ENCODE results near the gene NUP85. TPM values are rescaled to one million over a fixed set of nuclear protein-coding genes. Genes with fewer than 3 reads are reported as not detected.

NUP85 gene
- total and polyA plus RNA-seq, 2 of the 4 experiments (the other 2 are of a cell fraction): 29.4 to 54.4 TPM

DNA sequence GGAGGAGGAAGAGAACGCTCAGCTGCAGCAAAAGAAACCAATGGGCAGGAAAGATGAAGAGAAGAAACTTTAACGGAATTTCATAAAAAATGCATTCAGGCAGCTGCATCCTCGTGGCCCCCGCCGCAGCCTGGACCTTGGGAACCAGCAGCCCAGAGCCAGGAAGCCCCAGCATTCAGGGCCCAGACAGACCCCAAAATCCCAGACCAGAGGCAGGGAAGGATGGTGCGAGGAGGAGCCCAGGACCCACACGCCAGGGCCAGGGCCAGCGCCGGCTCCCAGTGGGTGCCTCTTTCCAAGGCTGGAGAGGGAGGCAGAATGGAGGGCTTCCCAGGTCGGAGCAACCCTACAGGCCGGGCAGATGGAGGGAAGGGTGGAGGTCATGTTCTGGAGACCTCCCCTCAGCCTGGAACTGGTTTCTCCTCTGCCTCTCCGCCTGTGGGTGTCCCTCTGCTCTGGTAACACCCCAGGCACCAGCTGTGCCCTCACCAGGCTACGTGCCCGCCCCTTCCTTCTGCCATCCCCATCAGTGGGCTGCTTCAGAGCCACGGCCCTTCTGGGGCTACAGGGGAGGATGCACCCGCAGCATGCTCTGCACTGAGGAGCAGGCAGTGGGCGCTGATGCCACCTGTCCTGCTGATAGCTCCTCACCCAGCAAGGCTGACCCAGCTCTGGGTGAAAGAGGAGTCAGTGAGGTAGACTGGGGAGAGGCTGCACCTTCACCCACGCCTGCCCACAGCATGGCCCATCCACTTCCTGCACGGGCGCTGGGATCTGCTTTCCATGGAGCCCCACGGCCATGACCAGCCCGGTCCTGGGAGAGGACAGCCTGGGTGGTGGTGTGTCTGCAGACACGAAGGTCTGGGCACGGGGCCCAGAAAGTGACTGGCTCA lies 66.7 kb downstream of the NUP85 start:
- H3K9me3 ChIP-seq (ENCODE audit: control insufficient read depth, insufficient read depth, low read length): no peaks in the 10 kb centered on the region
- H3K4me2 ChIP-seq (ENCODE audit: low read depth, low read length): peak overlapping the region; percentile 98
- DNase-seq (peak; percentile 65), ATAC-seq (ENCODE audit: low read depth) (no peak)
- 0 out of 2 replicates have a peak overlapping the region, but pooled peaks have one; percentile 2 for H3K23ac ChIP-seq (ENCODE audit: low read depth, low read length)
- no peak overlapping the region for H2AK5ac ChIP-seq (ENCODE audit: low read depth, low read length)
- H4K91ac ChIP-seq (ENCODE audit: insufficient read depth, low read depth, low read length): no peak overlapping the region
- H4K5ac ChIP-seq (ENCODE audit: low read depth, low read length): no peak overlapping the region
- H3K79me1 ChIP-seq (ENCODE audit: low read depth in 1 of 2, low read length in 2 of 2): peaks cover 4 to 11% of the 10 kb centered on the region in 2 experiments; a peak in 3 of 4 replicates
- H3K14ac ChIP-seq (replicated peaks; ENCODE audit: low read depth, low read length): no peak overlapping the region
- H3K4me1 ChIP-seq (ENCODE audit: control insufficient read depth, insufficient read depth, low read length): peaks cover 15% of the 10 kb centered on the region
- intact Hi-C loops (cut with micrococcal nuclease) (loop anchor here (2.0 to 10.0 kb wide), 2 partner anchors 133 to 243 kb away; partner anchors contain the start of genes CASKIN2, GRB2 and TSEN54), dilution Hi-C loops (cut with HindIII; ENCODE audit: low sequenced_read_pairs, unreplicated experiment) (no loop called here), in situ Hi-C loops (cut with MboI; ENCODE audit: low sequenced_read_pairs) (no loop called here)
- H2AFZ ChIP-seq (replicated peaks; ENCODE audit: low read length, poor library complexity): peak overlapping the region; percentile 97
- no TSS peak for BruUV-seq (replicated peaks)
- 0 out of 2 replicates have a peak, but pooled peaks cover 9% of the 10 kb centered on the region for H3K9me1 ChIP-seq (ENCODE audit: insufficient read depth, low read length)
- no peak overlapping the region for H3K56ac ChIP-seq (ENCODE audit: extremely low read depth, insufficient read depth, low read length)
- H3K4ac ChIP-seq (ENCODE audit: low read depth, low read length): no peak overlapping the region
- H3K9ac ChIP-seq (ENCODE audit: low read depth, low read length): peak overlapping the region; percentile 18; the same call in 1 of the 2 replicates
- ChIA-PET CTCF (interaction anchor here (3.2 kb wide), 1 partner anchor 11 kb away, joined by 18 read pairs; the partner anchor contains the start of genes GGA3 and MRPS7), POLR2A (ENCODE audit: unreplicated experiment) (no interaction called here)
- no peak overlapping the region for H2BK15ac ChIP-seq (ENCODE audit: low read depth, low read length)
- peak overlapping the region; percentile 81 for H3K4me3 ChIP-seq (ENCODE audit: insufficient read depth, low read depth, low read length)
- no peak overlapping the region for H2BK120ac ChIP-seq (ENCODE audit: low read depth, low read length)
- no peak overlapping the region; the same call in 1 of the 2 replicates for H3K27ac ChIP-seq (ENCODE audit: insufficient read depth, low read length)
- H3K36me3 ChIP-seq (ENCODE audit: control insufficient read depth, insufficient read depth, low read length): no peaks in the 10 kb centered on the region
- H4K8ac ChIP-seq (ENCODE audit: low read depth in 2 of 2, low read length in 2 of 2): no peak overlapping the region
- H2AK9ac ChIP-seq (replicated peaks; ENCODE audit: low read depth, low read length, poor library complexity): peak overlapping the region; percentile 89
- H3K27me3 ChIP-seq (ENCODE audit: control insufficient read depth, insufficient read depth, low read length): no peaks in the 10 kb centered on the region
- no peak overlapping the region for H2BK5ac ChIP-seq (ENCODE audit: low read depth, low read length, poor library complexity, severe bottlenecking)
- 100% methylated on average over 2 of the region's 24 CpGs; no CpG with 5 or more reads in 1 of the 2 experiments for WGBS, 2 experiments (ENCODE audit: extremely low coverage in 2 of 2, insufficient read length in 1 of 2)
- H4K20me1 ChIP-seq (ENCODE audit: insufficient read depth, low read length): no peaks in the 10 kb centered on the region; the same call in none of the 2 replicates
- no peak overlapping the region for H2BK20ac ChIP-seq (ENCODE audit: low read depth, low read length)
- H3K18ac ChIP-seq (ENCODE audit: low read depth, low read length): no peak overlapping the region
- no peak for TF ChIP-seq BHLHE40 (IDR thresholded peaks at IDR 0.05; ENCODE audit: low read depth, low read length)
- TF ChIP-seq MAFK (IDR thresholded peaks at IDR 0.05; ENCODE audit: low read depth, low read length): no peak
- TF ChIP-seq CHD1 (IDR thresholded peaks at IDR 0.05; ENCODE audit: low read depth, low read length): no peak
- no peak for TF ChIP-seq CEBPB (IDR thresholded peaks at IDR 0.05; ENCODE audit: low read depth, low read length)
- no peak for TF ChIP-seq POLR2A (IDR thresholded peaks at IDR 0.05; ENCODE audit: low read depth, low read length)
- TF ChIP-seq RFX5 (IDR thresholded peaks at IDR 0.05; ENCODE audit: low read depth, low read length): no peak
- TF ChIP-seq MXI1 (IDR thresholded peaks at IDR 0.05; ENCODE audit: borderline replicate concordance, low read depth, low read length): no peak
- no peak for TF ChIP-seq MAZ (IDR thresholded peaks at IDR 0.05; ENCODE audit: borderline replicate concordance, low read depth, low read length)
- TF ChIP-seq SMC3 (IDR thresholded peaks at IDR 0.05; ENCODE audit: low read depth, low read length): no peak
- TF ChIP-seq, protein P1, sequence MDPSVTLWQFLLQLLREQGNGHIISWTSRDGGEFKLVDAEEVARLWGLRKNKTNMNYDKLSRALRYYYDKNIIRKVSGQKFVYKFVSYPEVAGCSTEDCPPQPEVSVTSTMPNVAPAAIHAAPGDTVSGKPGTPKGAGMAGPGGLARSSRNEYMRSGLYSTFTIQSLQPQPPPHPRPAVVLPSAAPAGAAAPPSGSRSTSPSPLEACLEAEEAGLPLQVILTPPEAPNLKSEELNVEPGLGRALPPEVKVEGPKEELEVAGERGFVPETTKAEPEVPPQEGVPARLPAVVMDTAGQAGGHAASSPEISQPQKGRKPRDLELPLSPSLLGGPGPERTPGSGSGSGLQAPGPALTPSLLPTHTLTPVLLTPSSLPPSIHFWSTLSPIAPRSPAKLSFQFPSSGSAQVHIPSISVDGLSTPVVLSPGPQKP (IDR thresholded peaks at IDR 0.05; ENCODE audit: borderline replicate concordance, low read depth, low read length): no peak
- no peak for TF ChIP-seq RAD21 (IDR thresholded peaks at IDR 0.05; ENCODE audit: low read length)
- TF ChIP-seq NFE2L2 (IDR thresholded peaks at IDR 0.05; ENCODE audit: low read depth, low read length): no peak
- no peak for TF ChIP-seq RCOR1 (IDR thresholded peaks at IDR 0.05; ENCODE audit: insufficient replicate concordance, low read length)
- TF ChIP-seq, protein P2, sequence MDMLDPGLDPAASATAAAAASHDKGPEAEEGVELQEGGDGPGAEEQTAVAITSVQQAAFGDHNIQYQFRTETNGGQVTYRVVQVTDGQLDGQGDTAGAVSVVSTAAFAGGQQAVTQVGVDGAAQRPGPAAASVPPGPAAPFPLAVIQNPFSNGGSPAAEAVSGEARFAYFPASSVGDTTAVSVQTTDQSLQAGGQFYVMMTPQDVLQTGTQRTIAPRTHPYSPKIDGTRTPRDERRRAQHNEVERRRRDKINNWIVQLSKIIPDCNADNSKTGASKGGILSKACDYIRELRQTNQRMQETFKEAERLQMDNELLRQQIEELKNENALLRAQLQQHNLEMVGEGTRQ (IDR thresholded peaks at IDR 0.05; ENCODE audit: low read depth, low read length): no peak
- no peak for TF ChIP-seq FOS (IDR thresholded peaks at IDR 0.05; ENCODE audit: low read depth, low read length)
